CD4-positive, alpha-beta T cell (primary cell): ENCODE measurements around the gene FAR1. TPM values are rescaled to one million over a fixed set of nuclear protein-coding genes. Genes with fewer than 3 reads are reported as not detected.

Experiments used
- ATAC-seq: fragments of 200-7000 bp; cut with Tn5 transposase; one replicate; pipeline ENCODE4 v1.10.0; 2022; ENCODE audit warnings: mild to moderate bottlenecking; ENCODE audit not compliant: poor library complexity
- CTCF ChIA-PET: fragments of 350-600 bp; sonication (Branson Sonifier 250); formaldehyde crosslinking; loops from one replicate; lab custom pipeline; 2021; ENCODE audit warnings: antibody characterized with exemption, inconsistent platforms; lab: Charles Lee
- POLR2A ChIA-PET: fragments of 350-600 bp; sonication (Branson Sonifier 250); formaldehyde crosslinking; loops from one replicate; lab custom pipeline; 2021; ENCODE audit warnings: antibody characterized with exemption, inconsistent platforms; lab: Charles Lee
- DNase-seq, 14 experiments: peaks; one replicate each; pipeline ENCODE4 v3.0.0-alpha.2; 2013 to 2020; ENCODE audit warnings: mixed read lengths in 2 of 14
- H3K27ac ChIP-seq, 2 donors: one replicate each; pipeline versions ENCODE4 v1.5.1 to v1.7.0; 2013; ENCODE audit warnings: low read length in 2 of 2, low read depth in 1 of 2, mild to moderate bottlenecking in 1 of 2
- H3K27me3 ChIP-seq, 2 experiments: 1 replicate in 1 of 2; 2 replicates in 1 of 2; pipeline versions ENCODE4 v1.6.1 to v1.7.0; 2013; ENCODE audit warnings: low read length in 2 of 2, control low read depth in 1 of 2, mild to moderate bottlenecking in 1 of 2, moderate library complexity in 1 of 2; ENCODE audit not compliant: insufficient read depth in 2 of 2, control insufficient read depth in 1 of 2
- H3K36me3 ChIP-seq: one replicate; pipeline ENCODE4 v1.6.1; 2013; ENCODE audit warnings: low read length, control low read depth; ENCODE audit not compliant: insufficient read depth
- H3K4me1 ChIP-seq: one replicate; pipeline ENCODE4 v1.6.1; 2013; ENCODE audit warnings: low read length, control low read depth; ENCODE audit not compliant: insufficient read depth
- H3K4me3 ChIP-seq: one replicate; pipeline ENCODE4 v1.5.1; 2013; ENCODE audit warnings: mild to moderate bottlenecking, low read length, moderate library complexity
- H3K9me3 ChIP-seq, 2 experiments: 1 replicate in 1 of 2; 2 replicates in 1 of 2; pipeline versions ENCODE4 v1.6.1 to v1.7.0; 2013; ENCODE audit warnings: low read length in 2 of 2, mild to moderate bottlenecking in 2 of 2, control low read depth in 1 of 2, moderate library complexity in 1 of 2; ENCODE audit not compliant: control insufficient read depth in 1 of 2, insufficient read depth in 1 of 2
- H3K27ac Mint-ChIP-seq: one replicate; pipeline ENCODE4 v1.8.0; 2020; ENCODE audit warnings: mixed read lengths
- H3K27me3 Mint-ChIP-seq: one replicate; pipeline ENCODE4 v1.8.0; 2021; ENCODE audit warnings: mixed read lengths
- H3K36me3 Mint-ChIP-seq: one replicate; pipeline ENCODE4 v1.8.0; 2021; ENCODE audit warnings: low read depth, mixed read lengths
- H3K4me1 Mint-ChIP-seq: one replicate; pipeline ENCODE4 v1.8.0; 2021; ENCODE audit warnings: low read depth, mixed read lengths
- H3K4me3 Mint-ChIP-seq: one replicate; pipeline ENCODE4 v1.8.0; 2020; ENCODE audit warnings: mild to moderate bottlenecking, mixed read lengths
- H3K9me3 Mint-ChIP-seq: one replicate; pipeline ENCODE4 v1.8.0; 2020; ENCODE audit warnings: mixed read lengths
- CTCF ChIP-seq: fragments of 200-600 bp; IDR thresholded peaks from one replicate; pipeline ENCODE4 v1.8.0; 2022; ENCODE audit warnings: antibody characterized with exemption, mild to moderate bottlenecking
- intact Hi-C, 2 experiments: fragments of 100-400 bp; cut with DNase I in 1 of 2; cut with micrococcal nuclease in 1 of 2; formaldehyde crosslinking; loops; one replicate each; pipeline versions ENCODE4 v1.15.1 to v1.9.0; 2023 to 2025; cut with DNase I, micrococcal nuclease
- total RNA-seq, 174 experiments: library from RNA in 2 of 174; stranded (reverse) in 2 of 174; gene quantifications; one replicate each; pipeline ENCODE4 v1.2.3 and lab custom pipeline; 2021 to 2026

Gene FAR1
- total RNA-seq, 2 experiments from 2014 or later: 28.4 to 29.0 TPM

GRCh38 chr11:13629779-13630178 is 38.7 kb upstream of the FAR1 start:
- Histone ChIP-seq H3K27ac (no peak overlapping the region), H3K4me3 (no peak overlapping the region), H3K4me1 (no peaks in the 10 kb centered on the region), H3K36me3 (no peaks in the 10 kb centered on the region), H3K9me3 (no peaks in the 10 kb centered on the region), H3K27me3 (peaks cover 0 to 4% of the 10 kb centered on the region in 2 experiments)
- no peaks in the 10 kb centered on the region for H3K4me1 Mint-ChIP-seq
- CTCF ChIA-PET: no interaction called here
- POLR2A ChIA-PET: no interaction called here
- H3K27me3 Mint-ChIP-seq: peaks cover 33% of the 10 kb centered on the region
- DNase-seq: no peak
- H3K27ac Mint-ChIP-seq: no peak overlapping the region
- H3K36me3 Mint-ChIP-seq: no peaks in the 10 kb centered on the region
- ATAC-seq: no peak
- intact Hi-C loops: no loop called here
- H3K4me3 Mint-ChIP-seq: no peak overlapping the region
- TF ChIP-seq CTCF: no peak
- H3K9me3 Mint-ChIP-seq: peaks cover 5% of the 10 kb centered on the region

DNA sequence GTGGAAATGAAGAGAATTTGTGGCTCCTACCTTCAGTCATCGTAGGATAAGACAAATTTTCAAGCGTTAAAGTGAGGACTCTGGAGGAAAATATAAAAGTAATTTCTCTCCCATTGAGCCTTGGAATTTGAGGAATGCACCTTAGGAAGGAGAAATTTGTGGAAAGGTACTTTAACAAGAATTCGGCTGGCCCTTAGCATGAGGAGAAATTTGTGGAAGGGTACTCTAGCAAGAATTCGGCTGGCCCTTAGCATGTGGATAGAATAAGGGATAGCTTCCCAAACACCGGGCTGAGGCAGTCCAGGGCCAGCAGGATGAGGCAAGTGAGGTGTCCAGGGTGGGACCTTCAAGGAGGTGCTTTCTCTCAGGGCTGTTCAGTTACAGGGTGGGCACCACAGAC is 33.2 kb upstream of the FAR1 start:
- Mint-ChIP-seq H3K9me3 (no peaks in the 10 kb centered on the region), H3K27me3 (peaks cover 49% of the 10 kb centered on the region), H3K36me3 (no peaks in the 10 kb centered on the region), H3K27ac (no peak overlapping the region), H3K4me3 (no peak overlapping the region), H3K4me1 (no peaks in the 10 kb centered on the region)
- H3K4me3 ChIP-seq: no peak overlapping the region
- H3K36me3 ChIP-seq: no peaks in the 10 kb centered on the region
- no peaks in the 10 kb centered on the region for H3K4me1 ChIP-seq
- DNase-seq: no peak
- no peak overlapping the region for H3K27ac ChIP-seq
- intact Hi-C loops: no loop called here
- TF ChIP-seq CTCF: no peak
- ChIA-PET POLR2A (no interaction called here), CTCF (no interaction called here)
- H3K9me3 ChIP-seq: peaks cover 0 to 5% of the 10 kb centered on the region in 2 experiments
- H3K27me3 ChIP-seq: peaks cover 0 to 4% of the 10 kb centered on the region in 2 experiments
- no peak for ATAC-seq

GRCh38 chr11:13635804-13636203 is 32.7 kb upstream of the FAR1 start:
- Histone ChIP-seq H3K27me3 (peaks cover 0 to 4% of the 10 kb centered on the region in 2 experiments), H3K36me3 (no peaks in the 10 kb centered on the region), H3K27ac (no peak overlapping the region), H3K4me1 (no peaks in the 10 kb centered on the region), H3K9me3 (peaks cover 0 to 5% of the 10 kb centered on the region in 2 experiments), H3K4me3 (no peak overlapping the region)
- ATAC-seq (no peak), DNase-seq (no peak)
- H3K27ac Mint-ChIP-seq: no peak overlapping the region
- no peaks in the 10 kb centered on the region for H3K4me1 Mint-ChIP-seq
- intact Hi-C loops: no loop called here
- peaks cover 50% of the 10 kb centered on the region for H3K27me3 Mint-ChIP-seq
- CTCF ChIA-PET: no interaction called here
- H3K36me3 Mint-ChIP-seq: no peaks in the 10 kb centered on the region
- POLR2A ChIA-PET: no interaction called here
- TF ChIP-seq CTCF: no peak
- no peaks in the 10 kb centered on the region for H3K9me3 Mint-ChIP-seq
- H3K4me3 Mint-ChIP-seq: no peak overlapping the region
